ENCODE data around the gene EXOC2.

EXOC2 gene

DNA sequence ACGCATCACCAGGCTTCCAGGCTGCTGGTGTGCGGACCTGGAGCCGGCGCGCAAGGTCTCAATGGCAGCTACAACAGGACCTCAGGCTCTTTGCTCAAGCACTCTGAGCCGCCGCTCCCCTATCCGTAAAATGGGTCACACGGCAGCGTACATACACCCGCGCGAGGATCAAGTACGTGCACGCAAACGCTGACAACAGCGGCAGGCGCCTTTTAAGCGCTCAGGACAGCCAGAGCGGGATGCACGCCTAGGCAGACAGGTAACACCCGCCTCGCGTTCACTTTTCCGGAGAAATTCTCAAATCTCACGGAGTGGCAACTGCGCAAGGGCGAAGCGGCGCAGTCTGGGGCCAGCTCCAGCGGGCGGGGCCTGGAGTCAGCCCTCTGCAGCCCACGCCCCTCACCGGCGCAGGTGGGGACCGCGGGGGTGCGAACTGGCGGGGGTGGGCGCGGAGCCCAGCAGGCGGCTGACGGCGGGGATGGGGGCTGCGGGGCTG lies 535 bp downstream of the EXOC2 start:
- DNase-seq (ENCODE audit: low spot score), result no peak
- peak overlapping the region; percentile 76 to 91 for H3K27ac ChIP-seq
- H3K4me3 ChIP-seq, result peak overlapping the region; percentile 99
- TF ChIP-seq, protein P1, sequence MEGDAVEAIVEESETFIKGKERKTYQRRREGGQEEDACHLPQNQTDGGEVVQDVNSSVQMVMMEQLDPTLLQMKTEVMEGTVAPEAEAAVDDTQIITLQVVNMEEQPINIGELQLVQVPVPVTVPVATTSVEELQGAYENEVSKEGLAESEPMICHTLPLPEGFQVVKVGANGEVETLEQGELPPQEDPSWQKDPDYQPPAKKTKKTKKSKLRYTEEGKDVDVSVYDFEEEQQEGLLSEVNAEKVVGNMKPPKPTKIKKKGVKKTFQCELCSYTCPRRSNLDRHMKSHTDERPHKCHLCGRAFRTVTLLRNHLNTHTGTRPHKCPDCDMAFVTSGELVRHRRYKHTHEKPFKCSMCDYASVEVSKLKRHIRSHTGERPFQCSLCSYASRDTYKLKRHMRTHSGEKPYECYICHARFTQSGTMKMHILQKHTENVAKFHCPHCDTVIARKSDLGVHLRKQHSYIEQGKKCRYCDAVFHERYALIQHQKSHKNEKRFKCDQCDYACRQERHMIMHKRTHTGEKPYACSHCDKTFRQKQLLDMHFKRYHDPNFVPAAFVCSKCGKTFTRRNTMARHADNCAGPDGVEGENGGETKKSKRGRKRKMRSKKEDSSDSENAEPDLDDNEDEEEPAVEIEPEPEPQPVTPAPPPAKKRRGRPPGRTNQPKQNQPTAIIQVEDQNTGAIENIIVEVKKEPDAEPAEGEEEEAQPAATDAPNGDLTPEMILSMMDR (IDR thresholded peaks at IDR 0.05), result no peak

DNA sequence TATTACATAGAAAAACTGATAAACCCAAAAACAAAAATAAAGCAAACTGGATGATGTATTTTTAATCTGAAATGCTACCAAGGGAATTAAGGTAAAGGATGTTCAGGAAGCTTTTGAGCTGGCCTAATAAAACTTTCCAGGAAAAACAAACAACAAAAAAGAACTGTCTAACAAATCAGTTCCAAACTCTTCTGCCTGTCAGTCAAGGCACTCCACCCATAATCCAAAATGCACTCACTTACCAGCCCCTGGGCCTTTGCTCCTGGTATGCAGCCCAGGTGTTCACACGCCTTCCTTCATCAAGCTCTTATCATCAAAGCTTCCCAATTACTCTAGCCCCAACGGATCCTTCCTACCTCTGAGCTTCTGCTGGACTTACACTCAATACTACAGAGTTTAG lies 3.7 kb downstream of the EXOC2 start:
- Histone ChIP-seq H3K27ac (no peak overlapping the region), H3K4me3 (no peak overlapping the region)
- no peak for DNase-seq (ENCODE audit: low spot score)
- TF ChIP-seq, protein P1 (IDR thresholded peaks at IDR 0.05), result no peak

DNA sequence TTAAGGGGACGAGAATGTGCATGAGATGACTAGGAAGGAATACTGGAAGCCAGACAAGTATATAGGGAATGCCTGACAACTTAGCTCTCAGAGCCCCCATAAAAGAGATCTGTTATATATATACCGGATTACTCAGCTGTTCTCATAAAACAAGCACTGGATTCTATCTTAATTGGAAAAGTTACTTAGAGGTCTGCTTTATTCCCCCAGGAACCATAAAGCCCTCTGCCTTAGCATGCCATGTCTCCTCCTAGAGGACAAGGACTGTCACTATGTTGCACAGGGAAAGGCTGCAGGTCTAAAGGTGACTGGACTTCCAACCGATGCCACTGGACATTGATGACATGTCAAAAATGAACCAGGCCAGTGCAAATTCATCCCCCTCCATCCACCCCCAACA lies 6.4 kb downstream of the EXOC2 start:
- H3K4me3 ChIP-seq, result no peak overlapping the region
- TF ChIP-seq, protein P1 (IDR thresholded peaks at IDR 0.05), result no peak
- no peak for DNase-seq (ENCODE audit: low spot score)
- no peak overlapping the region for H3K27ac ChIP-seq

DNA sequence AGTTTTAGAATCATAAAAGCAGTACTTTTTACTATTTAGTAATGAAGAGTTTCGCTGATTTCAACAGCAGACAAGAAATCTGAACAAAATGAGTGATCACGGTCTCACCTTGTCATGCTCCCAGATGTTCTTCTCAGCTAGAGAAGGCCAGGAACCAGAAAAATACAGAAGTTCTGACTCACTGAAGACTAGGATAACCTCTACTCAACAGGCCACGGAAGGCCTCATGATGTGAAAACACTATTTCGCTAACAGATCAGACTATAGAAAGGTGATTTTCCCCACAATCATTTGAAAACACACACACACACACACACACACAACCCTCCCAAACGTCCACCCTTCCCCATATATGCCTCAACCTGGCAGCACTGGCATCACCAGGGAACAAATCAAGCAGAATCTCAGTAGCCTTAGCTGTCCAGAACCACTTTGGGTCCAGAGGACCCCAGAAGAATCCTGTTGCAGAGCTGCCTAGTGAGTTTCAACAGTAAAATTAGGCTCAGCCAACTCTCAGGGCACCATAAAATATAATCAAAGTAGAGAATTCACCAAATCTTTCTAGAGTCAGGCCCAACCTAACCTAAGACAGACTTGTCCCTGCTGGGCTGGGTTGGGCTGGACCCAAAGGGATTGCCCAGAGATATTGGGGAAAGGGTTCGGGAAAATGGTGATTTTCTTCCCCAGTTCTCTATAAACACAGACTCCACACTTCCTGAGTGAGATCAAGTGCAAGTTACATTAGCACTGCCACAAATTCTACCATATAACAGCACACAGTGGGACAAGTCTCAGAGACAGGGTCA lies 7.9 kb downstream of the EXOC2 start:
- H3K4me3 ChIP-seq, result no peak overlapping the region
- TF ChIP-seq, protein P1 (IDR thresholded peaks at IDR 0.05), result no peak
- H3K27ac ChIP-seq, result no peak overlapping the region
- no peak for DNase-seq (ENCODE audit: low spot score)

DNA sequence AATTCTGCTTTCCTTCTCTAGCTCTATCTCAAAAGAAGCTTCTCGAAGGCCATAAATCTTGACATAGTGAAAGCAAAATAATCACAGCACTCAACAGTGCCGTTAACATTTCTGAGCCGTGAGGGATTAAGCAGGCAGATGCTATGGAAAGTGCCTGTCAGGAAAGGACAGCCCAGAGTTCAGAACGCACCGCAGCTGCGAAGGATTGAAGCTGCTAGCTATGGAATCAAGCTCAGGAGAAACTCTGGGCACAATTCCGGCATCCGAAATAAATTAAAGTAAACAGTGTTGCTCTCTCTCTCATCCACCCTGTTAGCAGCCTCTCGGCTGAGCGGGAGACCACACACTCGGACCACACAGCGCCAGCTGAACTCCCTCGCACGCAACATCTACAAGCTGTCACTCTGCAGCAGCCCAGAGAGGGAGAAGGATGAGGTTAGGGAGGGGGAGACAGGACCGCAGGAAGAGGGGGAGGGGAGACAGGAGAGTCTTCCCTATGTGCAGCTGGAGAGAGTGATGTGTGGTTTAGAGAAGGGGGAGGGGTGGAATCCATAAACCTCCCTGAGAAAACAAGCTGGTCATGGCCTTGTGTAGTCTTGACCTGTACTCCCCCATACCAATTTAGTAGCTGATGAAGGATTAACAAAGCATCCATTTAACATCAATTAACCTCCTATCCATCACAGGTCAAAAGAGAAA lies 9.0 kb downstream of the EXOC2 start:
- H3K27ac ChIP-seq, result no peak overlapping the region
- peak overlapping the region; percentile 59 for H3K4me3 ChIP-seq
- no peak for DNase-seq (ENCODE audit: low spot score)
- TF ChIP-seq, protein P1 (IDR thresholded peaks at IDR 0.05), result no peak

DNA sequence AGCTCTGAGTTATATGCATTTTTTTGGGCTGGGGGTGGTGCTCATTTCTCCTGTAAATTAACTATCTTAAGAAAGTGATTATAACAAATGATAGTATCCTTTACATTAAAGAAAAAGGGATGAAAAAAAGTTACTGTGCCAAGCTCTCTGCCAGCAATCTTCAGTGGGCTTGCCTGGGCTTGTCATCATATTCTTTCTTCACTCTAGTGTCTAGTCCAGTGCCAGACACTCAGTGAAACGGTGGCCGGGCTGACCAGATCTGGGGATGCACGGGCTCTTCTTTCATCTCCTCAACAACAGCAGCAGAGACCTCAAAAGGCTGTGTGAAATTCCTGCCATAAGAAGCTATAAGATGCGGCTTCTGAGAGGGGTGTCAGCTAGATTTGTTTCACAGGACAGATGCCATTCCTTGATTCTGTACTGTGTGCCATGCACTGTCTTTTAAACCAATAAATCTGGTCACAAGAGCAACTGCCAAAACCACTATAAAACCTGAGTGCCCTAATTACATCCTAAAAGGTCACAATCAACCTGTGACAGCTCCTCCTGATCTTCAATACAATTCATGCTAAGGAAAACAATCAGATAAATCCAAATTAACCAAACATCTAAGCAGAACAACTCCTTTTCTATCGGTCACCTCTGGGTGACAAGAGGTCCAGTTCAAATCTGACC lies 12.1 kb downstream of the EXOC2 start:
- TF ChIP-seq, protein P1 (IDR thresholded peaks at IDR 0.05), result no peak
- no peak overlapping the region for H3K27ac ChIP-seq
- no peak for DNase-seq (ENCODE audit: low spot score)
- no peak overlapping the region for H3K4me3 ChIP-seq
